GM21381 (cell line): Measurements from ENCODE around the gene PLCD1.

Experiments
- ATAC-seq: cut with Tn5 transposase; IDR thresholded peaks from one replicate; pipeline ENCODE4 v1.9.1; 2021; ENCODE audit warnings: mild to moderate bottlenecking, moderate library complexity; ENCODE audit not compliant: unreplicated experiment

Gene PLCD1

GRCh38 chr3:38017445-38018295 lies 11.8 kb downstream of the PLCD1 start:
- no peak for ATAC-seq

GRCh38 chr3:38016847-38017444 lies 12.5 kb downstream of the PLCD1 start:
- no peak for ATAC-seq

GRCh38 chr3:38016410-38016809 lies 13.0 kb downstream of the PLCD1 start:
- no peak for ATAC-seq

GRCh38 chr3:38015984-38016383 lies 13.5 kb downstream of the PLCD1 start:
- no peak for ATAC-seq

- ATAC-seq = no peak
These were observed 14.0 kb downstream of the PLCD1 start for GRCh38 chr3:38015485-38015884.

GRCh38 chr3:38011111-38011510 lies 18.3 kb downstream of the PLCD1 start:
- no peak for ATAC-seq

- ATAC-seq = no peak
These were observed 19.4 kb downstream of the PLCD1 start for GRCh38 chr3:38009807-38010591.

- no peak for ATAC-seq
These were observed 20.4 kb downstream of the PLCD1 start for GRCh38 chr3:38008971-38009580.

GRCh38 chr3:38008191-38008701 lies 21.2 kb downstream of the PLCD1 start:
- no peak for ATAC-seq

- no peak for ATAC-seq
These were observed 21.7 kb downstream of the PLCD1 start for GRCh38 chr3:38007754-38008090.

- no peak for ATAC-seq
These were observed 22.9 kb downstream of the PLCD1 start for GRCh38 chr3:38006445-38006995.

GRCh38 chr3:38006031-38006430 lies 23.4 kb downstream of the PLCD1 start:
- no peak for ATAC-seq

GRCh38 chr3:38005076-38006020 lies 24.1 kb downstream of the PLCD1 start:
- no peak for ATAC-seq

GRCh38 chr3:38004415-38005075 lies 24.9 kb downstream of the PLCD1 start:
- no peak for ATAC-seq

- no peak for ATAC-seq
These were observed 25.5 kb downstream of the PLCD1 start for GRCh38 chr3:38003817-38004414.

GRCh38 chr3:38003371-38003816 lies 26.0 kb downstream of the PLCD1 start:
- no peak for ATAC-seq

GRCh38 chr3:38002940-38003339 lies 26.5 kb downstream of the PLCD1 start:
- no peak for ATAC-seq

GRCh38 chr3:38002291-38002876 lies 27.1 kb downstream of the PLCD1 start:
- no peak for ATAC-seq
